ENCODE results near the gene SOST. TPM values are rescaled to one million over a fixed set of nuclear protein-coding genes. Genes with fewer than 3 reads are reported as not detected.
A peak's percentile ranks its signal among the peaks of the same experiment; 100 is the strongest.

Gene SOST
- total RNA-seq, 1 donor from 2014 or later, result not detected

DNA sequence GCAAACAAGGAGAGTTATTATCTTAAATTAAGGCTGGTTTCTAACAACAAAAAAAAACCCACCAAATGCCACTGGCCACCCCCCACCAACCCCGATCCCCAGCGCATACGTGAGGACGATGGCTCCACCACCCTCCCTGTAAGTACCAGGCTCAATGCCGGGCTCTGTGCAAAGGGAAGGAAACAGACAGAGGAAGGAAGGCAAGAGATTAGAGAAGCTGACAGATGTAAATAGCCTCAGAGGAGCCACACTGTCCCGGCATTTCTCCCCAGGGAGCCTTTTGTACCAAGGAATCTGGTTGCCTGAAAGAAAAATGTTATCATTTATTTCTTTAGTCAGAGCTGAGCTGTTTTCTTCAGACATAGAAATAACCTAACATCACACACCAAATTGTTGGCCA lies 13.1 kb downstream of the SOST start:
- Histone ChIP-seq H3K4me3 (no peak overlapping the region), H3K9me3 (no peaks in the 10 kb centered on the region), H3K36me3 (no peaks in the 10 kb centered on the region), H3K27ac (peak overlapping the region; percentile 14), H3K4me1 (peaks cover 14% of the 10 kb centered on the region), H3K27me3 (ENCODE audit: low read depth) (peaks cover 4% of the 10 kb centered on the region)
- DNase-seq, result no peak
- intact Hi-C loops (cut with DNase I), result no loop called here
- no peak for ATAC-seq
- TF ChIP-seq, protein P1, sequence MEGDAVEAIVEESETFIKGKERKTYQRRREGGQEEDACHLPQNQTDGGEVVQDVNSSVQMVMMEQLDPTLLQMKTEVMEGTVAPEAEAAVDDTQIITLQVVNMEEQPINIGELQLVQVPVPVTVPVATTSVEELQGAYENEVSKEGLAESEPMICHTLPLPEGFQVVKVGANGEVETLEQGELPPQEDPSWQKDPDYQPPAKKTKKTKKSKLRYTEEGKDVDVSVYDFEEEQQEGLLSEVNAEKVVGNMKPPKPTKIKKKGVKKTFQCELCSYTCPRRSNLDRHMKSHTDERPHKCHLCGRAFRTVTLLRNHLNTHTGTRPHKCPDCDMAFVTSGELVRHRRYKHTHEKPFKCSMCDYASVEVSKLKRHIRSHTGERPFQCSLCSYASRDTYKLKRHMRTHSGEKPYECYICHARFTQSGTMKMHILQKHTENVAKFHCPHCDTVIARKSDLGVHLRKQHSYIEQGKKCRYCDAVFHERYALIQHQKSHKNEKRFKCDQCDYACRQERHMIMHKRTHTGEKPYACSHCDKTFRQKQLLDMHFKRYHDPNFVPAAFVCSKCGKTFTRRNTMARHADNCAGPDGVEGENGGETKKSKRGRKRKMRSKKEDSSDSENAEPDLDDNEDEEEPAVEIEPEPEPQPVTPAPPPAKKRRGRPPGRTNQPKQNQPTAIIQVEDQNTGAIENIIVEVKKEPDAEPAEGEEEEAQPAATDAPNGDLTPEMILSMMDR (IDR thresholded peaks at IDR 0.05), result no peak

DNA sequence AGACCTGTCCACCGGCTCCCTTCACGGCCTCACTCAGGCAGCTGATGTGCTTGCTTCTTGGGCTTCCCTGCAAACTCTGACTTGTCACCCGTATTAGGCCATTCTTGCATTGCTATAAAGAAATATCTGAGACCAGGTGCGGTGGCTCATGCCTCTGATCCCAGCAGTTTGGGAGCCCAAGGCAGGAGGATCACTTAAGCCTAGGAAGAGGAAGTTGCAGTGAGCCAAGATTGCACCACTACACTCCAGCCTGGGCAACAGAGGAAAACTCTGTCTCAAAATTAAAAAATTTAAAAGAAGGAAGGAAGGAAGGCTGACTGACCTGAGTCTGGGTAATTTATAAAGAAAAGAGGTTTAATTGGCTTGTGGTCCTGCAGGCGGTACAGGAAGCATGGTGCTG lies 17.0 kb downstream of the SOST start:
- peaks cover 13% of the 10 kb centered on the region for H3K4me1 ChIP-seq
- H3K36me3 ChIP-seq, result no peaks in the 10 kb centered on the region
- no peak overlapping the region for H3K27ac ChIP-seq
- DNase-seq, result no peak
- TF ChIP-seq, protein P1 (IDR thresholded peaks at IDR 0.05), result no peak
- no peak for ATAC-seq
- H3K4me3 ChIP-seq, result no peak overlapping the region
- H3K27me3 ChIP-seq (ENCODE audit: low read depth), result no peaks in the 10 kb centered on the region
- intact Hi-C loops (cut with DNase I), result no loop called here
- H3K9me3 ChIP-seq, result no peaks in the 10 kb centered on the region

DNA sequence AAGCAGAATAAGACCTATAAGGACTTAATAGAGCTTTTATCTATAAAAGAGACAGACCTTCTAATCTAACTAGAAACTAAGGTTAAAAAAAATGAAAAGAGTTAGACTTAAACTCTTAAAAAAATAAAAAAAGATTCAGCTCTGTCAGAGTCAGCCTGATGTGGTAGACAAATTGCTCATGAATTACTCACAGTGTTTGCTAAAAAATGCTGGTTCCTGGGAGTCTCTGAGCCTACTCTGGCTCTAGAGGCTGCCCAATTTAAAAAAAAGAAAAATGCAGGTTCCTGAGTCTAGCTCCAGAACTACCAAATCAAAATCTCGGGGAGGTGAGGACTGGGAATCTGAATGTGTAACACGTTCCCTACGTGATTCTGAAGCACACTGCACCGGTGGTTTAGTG lies 18.1 kb downstream of the SOST start:
- Histone ChIP-seq H3K27me3 (ENCODE audit: low read depth) (no peaks in the 10 kb centered on the region), H3K27ac (no peak overlapping the region), H3K4me3 (no peak overlapping the region), H3K9me3 (no peaks in the 10 kb centered on the region), H3K36me3 (no peaks in the 10 kb centered on the region), H3K4me1 (peaks cover 2% of the 10 kb centered on the region)
- DNase-seq (no peak), ATAC-seq (no peak)
- TF ChIP-seq, protein P1 (IDR thresholded peaks at IDR 0.05), result no peak
- intact Hi-C loops (cut with DNase I), result no loop called here

DNA sequence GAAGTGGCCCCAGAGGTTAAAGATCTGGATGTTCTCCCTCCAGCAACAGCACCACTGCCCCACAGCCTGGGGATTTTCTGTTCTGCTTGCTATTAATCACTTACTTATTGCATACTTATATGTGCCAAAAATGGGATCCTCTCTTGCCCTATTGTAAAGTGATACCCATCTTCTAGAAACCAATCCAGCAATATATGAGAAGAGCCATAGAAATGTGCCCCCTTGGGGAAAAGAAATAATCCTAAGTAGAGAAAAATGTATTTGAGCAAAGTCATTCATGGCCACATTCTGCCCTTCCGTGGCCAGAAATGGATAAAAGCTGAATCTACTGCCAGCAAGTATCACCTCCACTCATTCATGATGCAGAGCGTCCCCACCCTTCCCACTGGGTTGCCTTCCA lies 20.9 kb downstream of the SOST start:
- no peak overlapping the region for H3K27ac ChIP-seq
- intact Hi-C loops (cut with DNase I), result no loop called here
- no peaks in the 10 kb centered on the region for H3K36me3 ChIP-seq
- ATAC-seq, result no peak
- TF ChIP-seq, protein P1 (IDR thresholded peaks at IDR 0.05), result no peak
- no peaks in the 10 kb centered on the region for H3K27me3 ChIP-seq (ENCODE audit: low read depth)
- DNase-seq, result no peak
- H3K4me1 ChIP-seq, result no peaks in the 10 kb centered on the region
- no peaks in the 10 kb centered on the region for H3K9me3 ChIP-seq
- no peak overlapping the region for H3K4me3 ChIP-seq

DNA sequence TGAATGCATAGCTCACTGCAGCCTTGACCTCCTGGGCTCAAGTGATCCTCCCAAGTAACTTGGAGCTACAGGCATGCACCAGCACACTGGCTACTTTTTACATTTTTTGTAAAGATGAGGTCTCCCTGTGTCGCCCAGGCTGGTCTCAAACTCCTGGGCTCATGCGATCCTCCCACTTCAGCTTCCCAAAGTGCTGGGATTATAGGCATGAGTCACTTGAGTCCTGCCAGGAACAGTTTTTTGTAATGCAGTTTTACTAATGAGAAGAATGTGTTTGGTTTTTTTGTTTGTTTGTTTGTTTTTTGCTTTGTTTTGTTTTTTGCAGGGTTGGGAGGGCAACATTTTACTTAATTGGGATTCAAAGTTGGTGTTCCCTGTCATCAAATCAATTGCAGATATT lies 22.2 kb downstream of the SOST start:
- intact Hi-C loops (cut with DNase I), result no loop called here
- Histone ChIP-seq H3K27ac (no peak overlapping the region), H3K27me3 (ENCODE audit: low read depth) (no peaks in the 10 kb centered on the region), H3K9me3 (no peaks in the 10 kb centered on the region), H3K36me3 (no peaks in the 10 kb centered on the region), H3K4me1 (no peaks in the 10 kb centered on the region), H3K4me3 (no peak overlapping the region)
- ATAC-seq, result no peak
- no peak for DNase-seq
- TF ChIP-seq, protein P1 (IDR thresholded peaks at IDR 0.05), result no peak

DNA sequence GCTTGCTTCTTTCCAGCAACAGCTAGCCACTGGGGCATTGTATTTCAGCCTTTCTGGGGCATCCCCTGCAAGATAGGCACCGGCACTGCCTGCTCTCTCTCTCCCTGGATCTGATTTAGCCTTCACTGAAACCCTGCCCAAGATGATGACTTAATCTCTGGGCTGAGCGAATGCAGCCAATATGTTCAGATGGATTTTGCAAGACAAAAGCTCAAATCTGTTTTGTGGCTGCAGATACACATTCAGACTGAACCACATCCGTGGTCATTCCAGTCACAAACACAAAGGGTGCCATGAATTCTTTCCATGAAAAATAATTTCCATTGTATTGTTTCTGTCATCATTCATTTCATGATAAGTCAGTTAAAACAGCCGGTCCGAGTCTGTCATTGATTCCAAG lies 24.2 kb downstream of the SOST start:
- H3K27ac ChIP-seq, result peak overlapping the region; percentile 9
- H3K9me3 ChIP-seq, result no peaks in the 10 kb centered on the region
- intact Hi-C loops (cut with DNase I), result no loop called here
- DNase-seq (no peak), ATAC-seq (no peak)
- no peaks in the 10 kb centered on the region for H3K27me3 ChIP-seq (ENCODE audit: low read depth)
- no peaks in the 10 kb centered on the region for H3K4me1 ChIP-seq
- H3K36me3 ChIP-seq, result no peaks in the 10 kb centered on the region
- H3K4me3 ChIP-seq, result no peak overlapping the region
- TF ChIP-seq, protein P1 (IDR thresholded peaks at IDR 0.05), result no peak
